ENCODE results near the gene ARL13B. TPM values are rescaled to one million over a fixed set of nuclear protein-coding genes. Genes with fewer than 3 reads are reported as not detected.
A peak's percentile ranks its signal among the peaks of the same experiment; 100 is the strongest.

Gene ARL13B
- total RNA-seq, 1 experiment from 2014 or later = 16.5 TPM

- Histone ChIP-seq H3K4me2 (ENCODE audit: low read depth, low read length, poor library complexity, severe bottlenecking) (no peak overlapping the region), H2AFZ (ENCODE audit: low read length) (no peak overlapping the region), H4K20me1 (ENCODE audit: insufficient read depth, low read depth, low read length) (no peaks in the 10 kb centered on the region), H3K79me2 (ENCODE audit: low read length) (no peaks in the 10 kb centered on the region), H3K27ac (ENCODE audit: low read length) (no peak overlapping the region), H3K4me1 (ENCODE audit: low read length) (no peaks in the 10 kb centered on the region), H3K4me3 (ENCODE audit: low read length) (no peak overlapping the region), H3K27me3 (ENCODE audit: low read length) (no peaks in the 10 kb centered on the region), H3K9me3 (ENCODE audit: low read length) (no peaks in the 10 kb centered on the region), H3K36me3 (ENCODE audit: insufficient read depth, low read length) (peaks cover 27% of the 10 kb centered on the region; the same call in 1 of the 2 replicates), H3K9ac (ENCODE audit: low read length) (no peak overlapping the region), H3K9me2 (replicated peaks; ENCODE audit: insufficient read depth, low read length) (no peaks in the 10 kb centered on the region)
- peak; percentile 65 for DNase-seq
Measured at GRCh38 chr3:94101860-94102259, 121.9 kb downstream of the ARL13B start.

Small RNA genes lying within 50 kb of the gene (small RNA-seq; reads per million reads assigned to genes)
- not detected for gene RF00019
- gene RNU6-511P = not detected

Other genes starting within 250 kb of the ARL13B start
- 1.3 and 2.0 TPM in 2 replicates for gene PROS1, start 6.3 kb upstream of the ARL13B start, total RNA-seq (2014; rRNA removed; shearing (Covaris generic); ENCODE audit: low replicate concordance)
- not detected in 2 replicates for gene STX19, start 48.4 kb downstream of the ARL13B start, total RNA-seq (2014; rRNA removed; shearing (Covaris generic); ENCODE audit: low replicate concordance)
- 5.6 and 7.9 TPM in 2 replicates for gene DHFR2, start 82.8 kb downstream of the ARL13B start, total RNA-seq (2014; rRNA removed; shearing (Covaris generic); ENCODE audit: low replicate concordance)
- 15.3 and 36.9 TPM in 2 replicates for gene NSUN3, start 82.9 kb downstream of the ARL13B start, total RNA-seq (2014; rRNA removed; shearing (Covaris generic); ENCODE audit: low replicate concordance)

All from Karpas-422 (cell line).